Lung (tissue), 12 donors: Measurements from ENCODE around the gene RETREG1. TPM values are rescaled to one million over a fixed set of nuclear protein-coding genes. Genes with fewer than 3 reads are reported as not detected.

Experiments
- ATAC-seq: fragments of 200-7000 bp; cut with Tn5 transposase; one replicate; pipeline ENCODE4 v1.9.1; 2020; ENCODE audit warnings: moderate number of reproducible peaks; ENCODE audit not compliant: insufficient read depth, low FRiP score
- DNase-seq, 3 donors: peaks; one replicate each; pipeline ENCODE4 v3.0.0-alpha.2; 2013 to 2017
- H3K27ac ChIP-seq, 2 donors: one replicate each; pipeline ENCODE4 v1.5.1; 2013; ENCODE audit warnings: mild to moderate bottlenecking in 2 of 2, moderate library complexity in 2 of 2, control low read depth in 1 of 2, inconsistent platforms in 1 of 2, low read depth in 1 of 2, low read length in 1 of 2
- H3K27me3 ChIP-seq, 3 donors: one replicate each; pipeline ENCODE4 v1.5.1; 2013; ENCODE audit warnings: low read length in 2 of 3; ENCODE audit not compliant: control insufficient read depth in 3 of 3, insufficient read depth in 3 of 3
- H3K36me3 ChIP-seq, 4 donors: one replicate each; pipeline ENCODE4 v1.5.1; 2013; ENCODE audit warnings: low read length in 4 of 4, mild to moderate bottlenecking in 1 of 4, moderate library complexity in 1 of 4; ENCODE audit not compliant: control insufficient read depth in 4 of 4, insufficient read depth in 4 of 4
- H3K4me1 ChIP-seq, 5 donors: one replicate each; pipeline ENCODE4 v1.5.1; 2013; ENCODE audit warnings: low read length in 5 of 5, mild to moderate bottlenecking in 2 of 5, moderate library complexity in 1 of 5; ENCODE audit not compliant: control insufficient read depth in 5 of 5, insufficient read depth in 5 of 5
- H3K4me3 ChIP-seq: one replicate; pipeline ENCODE4 v1.5.1; 2013; ENCODE audit warnings: mild to moderate bottlenecking, control low read depth, moderate library complexity
- H3K9ac ChIP-seq, 2 donors: one replicate each; pipeline ENCODE4 v1.5.1; 2013; ENCODE audit warnings: low read length in 2 of 2, control low read depth in 1 of 2; ENCODE audit not compliant: insufficient read depth in 1 of 2
- H3K9me3 ChIP-seq, 4 donors: one replicate each; pipeline ENCODE4 v1.5.1; 2013; ENCODE audit warnings: low read length in 3 of 4, mild to moderate bottlenecking in 1 of 4, moderate library complexity in 1 of 4; ENCODE audit not compliant: control insufficient read depth in 4 of 4, insufficient read depth in 3 of 4
- WGBS, 2 donors: extraction: QIAGEN DNeasy Blood & Tissue Kit; methylation state at CpG; one replicate each; pipeline ENCODE4 v1.1.7; 2013; 5-methylcytosine and 5-hydroxymethylcytosine counted together
- polyA plus RNA-seq, 2 donors: library from polyadenylated mRNA; stranded (reverse); fragments of 200-250 nt; gene quantifications; one replicate each; pipeline ENCODE4 v1.2.1, GENCODE V29; 2013
- total RNA-seq, 2 donors: library from RNA; depleted of rRNA in 1 of 2; stranded (reverse); fragments of >200 nt in 1 of 2; gene quantifications; one replicate each; pipeline ENCODE4 v1.2.1, GENCODE V29; 2014 to 2021
- TF ChIP-seq, protein P1 (sequence below): IDR thresholded peaks from 2 replicates; pipeline ENCODE4 v1.5.1; 2012; ENCODE audit warnings: mild to moderate bottlenecking; ENCODE audit errors: control extremely low read depth, extremely low read depth
- donor health status: control.
- donor health status: control.
- donor health status: Bipolar disorder and iron deficiency.
- donor health status: healthy.
- donor health status: DM: yes; HTN: yes; CAD: no.

RETREG1 gene
- total and polyA plus RNA-seq, 4 donors, result 6.8 to 19.5 (median 9.6) TPM

DNA sequence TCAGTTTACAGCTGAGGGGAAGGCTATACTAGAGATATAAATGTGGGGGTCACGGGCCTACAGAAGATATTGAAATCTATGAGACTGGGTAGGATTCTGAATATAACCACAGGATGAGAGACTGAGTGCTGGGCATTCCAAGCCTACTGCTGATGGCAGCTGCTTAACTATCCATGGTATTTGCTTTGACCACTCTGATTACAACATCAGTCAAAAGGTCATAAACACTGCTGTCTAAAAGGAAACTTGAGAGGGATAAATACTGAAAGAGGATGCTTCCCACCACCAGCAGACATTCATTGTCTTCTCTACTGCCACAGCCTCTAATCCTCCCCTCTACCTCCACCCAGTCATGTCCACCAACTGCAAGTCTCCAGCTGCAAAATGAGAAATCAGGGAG is 155.0 kb downstream of the RETREG1 start:
- TF ChIP-seq, protein P1, sequence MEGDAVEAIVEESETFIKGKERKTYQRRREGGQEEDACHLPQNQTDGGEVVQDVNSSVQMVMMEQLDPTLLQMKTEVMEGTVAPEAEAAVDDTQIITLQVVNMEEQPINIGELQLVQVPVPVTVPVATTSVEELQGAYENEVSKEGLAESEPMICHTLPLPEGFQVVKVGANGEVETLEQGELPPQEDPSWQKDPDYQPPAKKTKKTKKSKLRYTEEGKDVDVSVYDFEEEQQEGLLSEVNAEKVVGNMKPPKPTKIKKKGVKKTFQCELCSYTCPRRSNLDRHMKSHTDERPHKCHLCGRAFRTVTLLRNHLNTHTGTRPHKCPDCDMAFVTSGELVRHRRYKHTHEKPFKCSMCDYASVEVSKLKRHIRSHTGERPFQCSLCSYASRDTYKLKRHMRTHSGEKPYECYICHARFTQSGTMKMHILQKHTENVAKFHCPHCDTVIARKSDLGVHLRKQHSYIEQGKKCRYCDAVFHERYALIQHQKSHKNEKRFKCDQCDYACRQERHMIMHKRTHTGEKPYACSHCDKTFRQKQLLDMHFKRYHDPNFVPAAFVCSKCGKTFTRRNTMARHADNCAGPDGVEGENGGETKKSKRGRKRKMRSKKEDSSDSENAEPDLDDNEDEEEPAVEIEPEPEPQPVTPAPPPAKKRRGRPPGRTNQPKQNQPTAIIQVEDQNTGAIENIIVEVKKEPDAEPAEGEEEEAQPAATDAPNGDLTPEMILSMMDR, result no peak
- H3K27ac ChIP-seq, result peak overlapping the region in 1 of 2 donors; percentile 28
- H3K9ac ChIP-seq, result no peak overlapping the region
- no peak overlapping the region for H3K4me3 ChIP-seq
- DNase-seq, result no peak
- 78 to 100% methylated on average over 1 of the region's 1 CpG for WGBS, 2 donors
- H3K36me3 ChIP-seq, result peaks cover 20 to 38% (median 28%) of the 10 kb centered on the region in 4 donors
- no peak for ATAC-seq
- H3K9me3 ChIP-seq, result no peaks in the 10 kb centered on the region
- H3K27me3 ChIP-seq, result no peaks in the 10 kb centered on the region
- peaks cover 3 to 20% (median 8%) of the 10 kb centered on the region in 5 donors for H3K4me1 ChIP-seq

DNA sequence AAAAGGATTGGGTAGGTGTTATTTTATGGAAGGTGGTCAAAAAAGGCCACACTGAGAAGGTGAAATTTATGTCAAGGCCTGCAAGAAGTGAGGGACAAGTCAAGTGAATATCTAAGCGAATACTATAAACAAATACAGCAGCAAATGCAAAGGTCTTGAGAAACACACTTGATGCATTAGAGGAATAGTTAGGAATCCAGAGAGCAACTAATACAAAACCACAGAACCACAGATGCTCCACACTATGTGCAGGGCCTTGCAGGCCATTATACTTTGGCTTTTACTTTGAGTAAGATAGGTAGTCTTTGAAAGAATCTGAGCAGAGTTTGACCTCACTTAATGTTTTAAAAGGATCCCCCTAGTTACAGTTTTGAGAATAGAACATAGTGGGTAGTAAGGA is 155.8 kb downstream of the RETREG1 start:
- Histone ChIP-seq H3K27ac (peak overlapping the region in 1 of 2 donors; percentile 28), H3K9ac (no peak overlapping the region), H3K27me3 (no peaks in the 10 kb centered on the region), H3K4me1 (peaks cover 0 to 20% (median 9%) of the 10 kb centered on the region in 5 donors), H3K36me3 (peaks cover 20 to 39% (median 31%) of the 10 kb centered on the region in 4 donors), H3K9me3 (no peaks in the 10 kb centered on the region), H3K4me3 (no peak overlapping the region)
- WGBS, 2 donors, result 91 to 96% methylated on average over 1 of the region's 1 CpG
- TF ChIP-seq, protein P1, result no peak
- ATAC-seq (no peak), DNase-seq (no peak)

DNA sequence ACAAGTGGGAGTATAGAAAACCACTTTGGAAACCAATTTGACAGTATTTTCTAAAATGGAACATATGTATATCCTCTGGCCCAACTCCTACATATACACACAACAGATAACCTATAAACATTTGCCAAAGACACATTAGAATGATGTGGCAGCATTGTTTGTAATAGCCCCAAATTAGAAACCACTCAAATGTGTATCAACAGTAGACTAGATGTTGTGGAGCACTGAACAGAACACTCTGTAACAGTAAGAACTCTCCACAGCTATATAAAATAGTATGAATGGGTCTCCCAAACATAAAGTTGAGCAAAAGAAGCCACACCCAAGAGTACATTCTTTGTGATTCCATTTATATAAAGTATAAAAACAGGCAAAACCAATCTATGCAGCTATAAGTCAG is 157.3 kb downstream of the RETREG1 start:
- TF ChIP-seq, protein P1, result no peak
- DNase-seq, result no peak
- Histone ChIP-seq H3K9ac (no peak overlapping the region), H3K4me3 (no peak overlapping the region), H3K4me1 (peaks cover 0 to 25% (median 7%) of the 10 kb centered on the region in 5 donors), H3K27ac (peak overlapping the region in 1 of 2 donors; percentile 81), H3K9me3 (no peaks in the 10 kb centered on the region), H3K27me3 (no peaks in the 10 kb centered on the region), H3K36me3 (peaks cover 20 to 47% (median 35%) of the 10 kb centered on the region in 4 donors)
- ATAC-seq, result no peak

DNA sequence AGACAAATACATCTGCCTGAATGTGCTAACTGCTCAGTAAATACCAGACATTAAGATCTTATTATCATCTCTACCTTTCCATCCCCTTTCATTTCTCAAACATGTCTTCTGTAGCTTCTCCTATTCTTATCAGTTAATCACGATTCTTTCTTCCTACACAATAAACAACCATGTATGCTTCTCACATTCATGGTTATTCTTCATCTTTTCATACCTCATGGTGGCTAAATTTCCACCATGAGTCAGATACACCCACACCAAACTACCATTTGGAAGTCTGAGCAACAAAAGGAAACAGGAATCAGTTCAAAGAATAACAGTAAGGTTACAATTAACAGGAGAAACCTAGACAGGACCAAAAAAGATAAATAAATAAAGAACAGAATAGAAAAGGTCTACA is 158.9 kb downstream of the RETREG1 start:
- TF ChIP-seq, protein P1, result no peak

More for the DNA sequence above, 158.9 kb downstream of the RETREG1 start:
- ATAC-seq (no peak), DNase-seq (no peak)
- peaks cover 0 to 23% (median 2%) of the 10 kb centered on the region in 5 donors for H3K4me1 ChIP-seq
- H3K9ac ChIP-seq, result no peak overlapping the region
- H3K9me3 ChIP-seq, result no peaks in the 10 kb centered on the region
- H3K27me3 ChIP-seq, result no peaks in the 10 kb centered on the region
- H3K27ac ChIP-seq, result peak overlapping the region in 1 of 2 donors; percentile 84
- H3K36me3 ChIP-seq, result peaks cover 20 to 44% (median 35%) of the 10 kb centered on the region in 4 donors
- H3K4me3 ChIP-seq, result no peak overlapping the region
- WGBS, 2 donors, result 46 to 74% methylated on average over 1 of the region's 1 CpG
